Endothelial cell of umbilical vein (primary cell): ENCODE data around the gene TP53RK. TPM values are rescaled to one million over a fixed set of nuclear protein-coding genes. Genes with fewer than 3 reads are reported as not detected.

Experiments
- BruUV-seq: library from RNA; stranded (reverse); fragments of 400-500 nt; replicated peaks from 2 replicates; lab custom pipeline; 2021; lab: Mats Ljungman, UMichigan
- CTCF ChIA-PET: fragments of 300-600, 350-600 bp; sonication (Branson Sonifier 250); formaldehyde crosslinking; loops from one replicate; lab custom pipeline; 2021; ENCODE audit warnings: antibody characterized with exemption, inconsistent platforms; lab: Charles Lee
- POLR2A ChIA-PET: fragments of 300-600, 350-600 bp; sonication (Branson Sonifier 250); formaldehyde crosslinking; loops from one replicate; lab custom pipeline; 2021; ENCODE audit warnings: antibody characterized with exemption, inconsistent platforms; lab: Charles Lee
- DNase-seq: peaks from one replicate; pipeline ENCODE4 v3.0.0-alpha.2; 2011; ENCODE audit warnings: low read depth, low spot score
- FAIRE-seq: peaks from 2 replicates; lab custom pipeline; 2011; peaks lifted over from hg19 to GRCh38; lab: Jason Lieb, UNC
- H2AFZ ChIP-seq: 2 replicates; pipeline ENCODE4 v1.6.0; 2012; ENCODE audit warnings: low read depth, low read length, control low read depth, inconsistent platforms
- H3K27ac ChIP-seq: 2 replicates; pipeline ENCODE4 v1.5.1; 2011; ENCODE audit warnings: low read depth, mild to moderate bottlenecking, control low read depth, low read length, moderate library complexity; ENCODE audit not compliant: insufficient read depth
- H3K27me3 ChIP-seq, 2 experiments: 2 replicates each; pipeline versions ENCODE4 v1.6.0 to v1.6.1; 2011; ENCODE audit warnings: low read length in 2 of 2, mixed read lengths in 1 of 2; ENCODE audit not compliant: control insufficient read depth in 2 of 2, insufficient read depth in 2 of 2
- H3K36me3 ChIP-seq, 2 experiments: 2 replicates in 1 of 2; 3 replicates in 1 of 2; pipeline ENCODE4 v1.5.1; 2011; ENCODE audit warnings: low read length in 2 of 2, mild to moderate bottlenecking in 1 of 2, moderate library complexity in 1 of 2; ENCODE audit not compliant: control insufficient read depth in 2 of 2, insufficient read depth in 2 of 2; ENCODE audit errors: extremely low read depth in 1 of 2
- H3K4me1 ChIP-seq: 3 replicates; pipeline ENCODE4 v1.5.1; 2011; ENCODE audit warnings: mild to moderate bottlenecking, low read length; ENCODE audit not compliant: control insufficient read depth, insufficient read depth; ENCODE audit errors: extremely low read depth
- H3K4me2 ChIP-seq: 2 replicates; pipeline ENCODE4 v1.6.1; 2011; ENCODE audit warnings: low read length, control low read depth, mixed read lengths; ENCODE audit not compliant: insufficient read depth
- H3K4me3 ChIP-seq, 3 experiments: fragments of 200-600 bp in 1 of 3; sonication (generic), shearing (Covaris generic) in 1 of 3; replicated peaks in 1 of 3; 2 replicates each; pipeline ENCODE4 v1.5.1; 2011 to 2016; ENCODE audit warnings: control low read depth in 3 of 3, low read length in 3 of 3, mild to moderate bottlenecking in 2 of 3, inconsistent platforms in 1 of 3, low read depth in 1 of 3, moderate library complexity in 1 of 3; ENCODE audit not compliant: insufficient read depth in 1 of 3
- H3K79me2 ChIP-seq: 2 replicates; pipeline ENCODE4 v1.6.0; 2012; ENCODE audit warnings: low read length, inconsistent platforms; ENCODE audit not compliant: control insufficient read depth, insufficient read depth
- H3K9ac ChIP-seq: replicated peaks from 2 replicates; pipeline ENCODE3; 2011; ENCODE audit warnings: low read length, control low read depth; ENCODE audit not compliant: insufficient read depth; ENCODE audit errors: extremely low read depth
- H3K9me1 ChIP-seq: replicated peaks from 3 replicates; pipeline ENCODE4 v1.6.0; 2011; ENCODE audit warnings: mild to moderate bottlenecking, low read length; ENCODE audit not compliant: control insufficient read depth, insufficient read depth; ENCODE audit errors: extremely low read depth
- H3K9me3 ChIP-seq: replicated peaks from 2 replicates; pipeline ENCODE4 v1.5.1; 2012; ENCODE audit warnings: low read length, inconsistent platforms; ENCODE audit not compliant: control insufficient read depth, insufficient read depth
- H4K20me1 ChIP-seq: replicated peaks from 2 replicates; pipeline ENCODE3; 2011; ENCODE audit warnings: mild to moderate bottlenecking, low read length; ENCODE audit not compliant: control insufficient read depth, insufficient read depth; ENCODE audit errors: extremely low read depth
- CTCF ChIP-seq, 2 donors: IDR thresholded peaks; 1 replicate in 1 of 2; 2 replicates in 1 of 2; pipeline ENCODE4 v1.5.1; 2011; ENCODE audit warnings: low read length in 2 of 2, mild to moderate bottlenecking in 2 of 2, moderate library complexity in 2 of 2, control low read depth in 1 of 2, inconsistent platforms in 1 of 2, low read depth in 1 of 2; ENCODE audit not compliant: insufficient read depth in 1 of 2; ENCODE audit errors: extremely low read depth in 1 of 2
- EZH2 ChIP-seq: IDR thresholded peaks from 2 replicates; pipeline ENCODE4 v1.6.1; 2012; ENCODE audit warnings: borderline replicate concordance, low read depth, mild to moderate bottlenecking, moderate library complexity, low read length, inconsistent platforms; ENCODE audit not compliant: severe bottlenecking
- FOS ChIP-seq: IDR thresholded peaks from 2 replicates; pipeline ENCODE4 v1.6.1; 2011; ENCODE audit warnings: mild to moderate bottlenecking, low read length, moderate library complexity, borderline replicate concordance; ENCODE audit not compliant: insufficient read depth
- GATA2 ChIP-seq: IDR thresholded peaks from 2 replicates; pipeline ENCODE4 v1.7.0; 2011; ENCODE audit warnings: low read depth, mild to moderate bottlenecking, moderate library complexity, mixed read lengths, low read length; ENCODE audit not compliant: insufficient read length, insufficient read depth
- JUN ChIP-seq: IDR thresholded peaks from 2 replicates; pipeline ENCODE4 v1.6.1; 2011; ENCODE audit warnings: borderline replicate concordance, low read depth; ENCODE audit not compliant: insufficient read length, insufficient read depth
- MYC ChIP-seq: IDR thresholded peaks from one replicate; pipeline ENCODE4 v1.6.1; 2011; ENCODE audit warnings: mild to moderate bottlenecking, low read depth, low read length
- POLR2A ChIP-seq: IDR thresholded peaks from 2 replicates; pipeline ENCODE4 v1.6.1; 2012; ENCODE audit warnings: low read depth, mild to moderate bottlenecking, control low read depth, low read length
- POLR2AphosphoS5 ChIP-seq: IDR thresholded peaks from 2 replicates; pipeline ENCODE4 v1.6.1; 2012; ENCODE audit warnings: low read depth, mild to moderate bottlenecking, control low read depth, low read length, moderate library complexity; ENCODE audit not compliant: insufficient read depth
- dilution Hi-C: fragments of 300-500 bp; cut with MboI; formaldehyde crosslinking; loops from one replicate; pipeline ENCODE4 v1.15.0; 2019; ENCODE audit warnings: low sequenced_read_pairs; ENCODE audit not compliant: extremely low pct_ligation_motif_present
- intact Hi-C: fragments of 100-400 bp; cut with micrococcal nuclease; formaldehyde crosslinking; loops from one replicate; pipeline ENCODE4 v1.10.0; 2022
- polyA plus RNA-seq, 4 experiments: library from polyadenylated mRNA; depleted of rRNA in 3 of 4; stranded (reverse) in 3 of 4; unstranded in 1 of 4; fragments of >200 nt; gene quantifications; 2 replicates each; pipeline versions ENCODE4 v1.2.1 to v1.2.3, GENCODE V29; 2011 to 2012; ENCODE audit warnings: missing spikeins in 1 of 4
- total RNA-seq: library from RNA; stranded (reverse); gene quantifications from 2 replicates; pipeline ENCODE4 v1.2.3, GENCODE V29; 2021
- TF ChIP-seq, protein P1 (sequence below): IDR thresholded peaks from 2 replicates; pipeline ENCODE4 v1.6.1; 2011; ENCODE audit not compliant: insufficient read depth, insufficient read length

Gene TP53RK
- total and polyA plus RNA-seq, 2 donors (not counting 3 experiments of a cell fraction or from before 2014, with no cell fraction given) = 7.0 to 13.1 TPM

GRCh38 chr20:46672543-46673148, 16.6 kb downstream of the TP53RK start:
- CTCF ChIA-PET = interaction anchor here (1.0 to 1.2 kb wide), 3 partner anchors 10 to 128 kb away, joined by 3 read pairs; no protein-coding TSS in a partner anchor
- DNase-seq = no peak
- intact Hi-C loops (no loop called here), dilution Hi-C loops (no loop called here)
- no peak for FAIRE-seq
- Histone ChIP-seq H4K20me1 (no peaks in the 10 kb centered on the region), H3K4me3 (no peak overlapping the region), H3K79me2 (no peaks in the 10 kb centered on the region), H3K9ac (no peak overlapping the region), H3K4me2 (no peak overlapping the region), H3K27me3 (no peaks in the 10 kb centered on the region), H3K27ac (no peak overlapping the region), H3K9me3 (no peaks in the 10 kb centered on the region), H2AFZ (no peak overlapping the region), H3K9me1 (no peaks in the 10 kb centered on the region), H3K36me3 (no peaks in the 10 kb centered on the region), H3K4me1 (no peaks in the 10 kb centered on the region)
- BruUV-seq = no TSS peak
- POLR2A ChIA-PET = no interaction called here
- TF ChIP-seq CTCF (IDR thresholded peaks at IDR 0.05; ENCODE audit: extremely low read depth in 1 of 2, insufficient read depth in 1 of 2, low read depth in 1 of 2, low read length in 2 of 2) = no peak
- TF ChIP-seq EZH2 = no peak
- no peak for TF ChIP-seq JUN
- no peak for TF ChIP-seq GATA2
- TF ChIP-seq FOS = no peak
- TF ChIP-seq, protein P1, sequence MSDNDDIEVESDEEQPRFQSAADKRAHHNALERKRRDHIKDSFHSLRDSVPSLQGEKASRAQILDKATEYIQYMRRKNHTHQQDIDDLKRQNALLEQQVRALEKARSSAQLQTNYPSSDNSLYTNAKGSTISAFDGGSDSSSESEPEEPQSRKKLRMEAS = no peak
- no peak for TF ChIP-seq MYC
- no peak for TF ChIP-seq POLR2AphosphoS5
- TF ChIP-seq POLR2A = no peak
